Right lobe of liver (tissue), 4 donors: ENCODE results near the gene SLC29A3.

Source experiments
- POLR2A ChIP-seq: fragments of 450-650 bp; IDR thresholded peaks from one replicate; pipeline ENCODE4 v1.6.1; 2017; ENCODE audit warnings: antibody characterized with exemption, mild to moderate bottlenecking
- TF ChIP-seq, protein P1 (sequence below), 4 donors: fragments of 200-600 bp in 3 of 4; fragments of 450-650 bp in 1 of 4; IDR thresholded peaks; one replicate each; pipeline versions ENCODE4 v1.5.1 to v1.8.0; 2016 to 2022; ENCODE audit warnings: antibody characterized with exemption in 4 of 4, mild to moderate bottlenecking in 2 of 4
- donor health status: DM: no; HTN: no; CAD: no.
- donor health status: DM: no; HTN: no; CAD: no.
- donor health status: DM: no; HTN: yes; CAD: no.

DNA sequence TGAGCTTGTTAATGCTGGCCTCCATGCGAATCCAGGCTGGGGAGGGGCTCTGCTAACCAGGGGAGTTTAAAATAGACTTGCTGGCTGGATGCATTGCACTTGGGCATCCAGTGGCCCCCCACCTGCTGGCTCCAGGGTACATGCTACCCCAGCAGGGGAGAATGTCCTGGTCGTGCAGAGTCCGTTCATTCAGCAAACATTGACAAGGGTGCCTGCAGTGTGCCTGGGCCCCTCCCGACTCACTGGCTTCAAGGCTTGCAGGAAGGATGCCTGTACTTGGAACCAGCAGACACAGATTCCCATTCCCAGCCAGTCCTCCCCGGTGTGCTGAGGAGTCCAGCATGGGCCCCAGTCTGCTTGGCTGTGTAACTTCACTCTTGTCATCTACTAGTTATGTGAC lies 1.5 kb downstream of the SLC29A3 start:
- TF ChIP-seq, protein P1, sequence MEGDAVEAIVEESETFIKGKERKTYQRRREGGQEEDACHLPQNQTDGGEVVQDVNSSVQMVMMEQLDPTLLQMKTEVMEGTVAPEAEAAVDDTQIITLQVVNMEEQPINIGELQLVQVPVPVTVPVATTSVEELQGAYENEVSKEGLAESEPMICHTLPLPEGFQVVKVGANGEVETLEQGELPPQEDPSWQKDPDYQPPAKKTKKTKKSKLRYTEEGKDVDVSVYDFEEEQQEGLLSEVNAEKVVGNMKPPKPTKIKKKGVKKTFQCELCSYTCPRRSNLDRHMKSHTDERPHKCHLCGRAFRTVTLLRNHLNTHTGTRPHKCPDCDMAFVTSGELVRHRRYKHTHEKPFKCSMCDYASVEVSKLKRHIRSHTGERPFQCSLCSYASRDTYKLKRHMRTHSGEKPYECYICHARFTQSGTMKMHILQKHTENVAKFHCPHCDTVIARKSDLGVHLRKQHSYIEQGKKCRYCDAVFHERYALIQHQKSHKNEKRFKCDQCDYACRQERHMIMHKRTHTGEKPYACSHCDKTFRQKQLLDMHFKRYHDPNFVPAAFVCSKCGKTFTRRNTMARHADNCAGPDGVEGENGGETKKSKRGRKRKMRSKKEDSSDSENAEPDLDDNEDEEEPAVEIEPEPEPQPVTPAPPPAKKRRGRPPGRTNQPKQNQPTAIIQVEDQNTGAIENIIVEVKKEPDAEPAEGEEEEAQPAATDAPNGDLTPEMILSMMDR (IDR thresholded peaks at IDR 0.05): no peak
- no peak for TF ChIP-seq POLR2A
